K562 (cell line): ENCODE measurements around the gene ACSS1. TPM values are rescaled to one million over a fixed set of nuclear protein-coding genes. Genes with fewer than 3 reads are reported as not detected.

Experiments used
- ATAC-seq: fragments of 200-7000 bp; cut with Tn5 transposase; 3 replicates; pipeline ENCODE4 v1.9.1; 2020; ENCODE audit warnings: moderate library complexity
- BruUV-seq: library from RNA; stranded (reverse); fragments of 400-500 nt; replicated peaks from 2 replicates; lab custom pipeline; 2021; lab: Mats Ljungman, UMichigan
- CTCF ChIA-PET: fragments of 300-600 bp; formaldehyde crosslinking; extraction: SDS; loops from one replicate; lab custom pipeline; 2021; ENCODE audit warnings: low intra/inter-chr PET ratio; lab: Yijun Ruan, JAX
- POLR2A ChIA-PET: fragments of 300-600, 350-650 bp; sonication (Branson Sonifier 250); formaldehyde crosslinking; extraction: SDS; loops from one replicate; lab custom pipeline; 2021; ENCODE audit warnings: antibody characterized with exemption, inconsistent platforms; lab: Yijun Ruan, JAX
- DNase-seq, 4 experiments: peaks; one replicate each; pipeline versions ENCODE4 v3.0.0 to v3.0.0-alpha.2; 2011 to 2018; ENCODE audit warnings: low spot score in 3 of 4, mixed read lengths in 3 of 4; ENCODE audit errors: extremely low read depth in 1 of 4
- FAIRE-seq: peaks from 2 replicates; lab custom pipeline; 2011; peaks lifted over from hg19 to GRCh38; lab: Jason Lieb, UNC
- H2AFZ ChIP-seq: 2 replicates; pipeline ENCODE4 v1.6.0; 2011; ENCODE audit warnings: low read depth, low read length, control low read depth, inconsistent platforms
- H3K27ac ChIP-seq: fragments of 200-600 bp; 3 replicates; pipeline ENCODE4 v1.8.0; 2011; ENCODE audit warnings: low read depth, mild to moderate bottlenecking, control low read depth, inconsistent platforms, low read length, moderate library complexity, mixed read lengths; ENCODE audit errors: extremely low read depth
- H3K27me3 ChIP-seq, 2 experiments: fragments of 300-600 bp in 1 of 2; 2 replicates in 1 of 2; 3 replicates in 1 of 2; pipeline versions ENCODE4 v1.6.0 to v1.8.0; 2011; ENCODE audit warnings: inconsistent platforms in 2 of 2, low read length in 2 of 2, mild to moderate bottlenecking in 1 of 2, mixed read lengths in 1 of 2, moderate library complexity in 1 of 2; ENCODE audit not compliant: control insufficient read depth in 2 of 2, insufficient read depth in 2 of 2
- H3K36me3 ChIP-seq: fragments of 300-600 bp; 3 replicates; pipeline ENCODE4 v1.8.0; 2011; ENCODE audit warnings: mild to moderate bottlenecking, low read length, inconsistent platforms; ENCODE audit not compliant: control insufficient read depth, insufficient read depth
- H3K4me1 ChIP-seq, 2 experiments: fragments of 200-600 bp in 1 of 2; replicated peaks in 1 of 2; 2 replicates in 1 of 2; 3 replicates in 1 of 2; pipeline versions ENCODE4 v1.5.1 to v1.8.0; 2011; ENCODE audit warnings: inconsistent platforms in 2 of 2, low read length in 2 of 2, mild to moderate bottlenecking in 1 of 2, mixed read lengths in 1 of 2, moderate library complexity in 1 of 2; ENCODE audit not compliant: control insufficient read depth in 2 of 2, insufficient read depth in 2 of 2
- H3K4me2 ChIP-seq: 2 replicates; pipeline ENCODE4 v1.6.1; 2011; ENCODE audit warnings: low read length, control low read depth, inconsistent platforms, mixed read lengths; ENCODE audit not compliant: insufficient read depth
- H3K4me3 ChIP-seq: fragments of 200-600 bp; sonication (generic), shearing (Covaris generic); 2 replicates; pipeline ENCODE4 v1.5.1; 2016; ENCODE audit warnings: control low read depth, inconsistent platforms
- H3K79me2 ChIP-seq: fragments of 200-600 bp; 3 replicates; pipeline ENCODE4 v1.8.0; 2011; ENCODE audit warnings: low read length, inconsistent platforms; ENCODE audit not compliant: control insufficient read depth, insufficient read depth
- H3K9ac ChIP-seq, 2 experiments: 2 replicates each; pipeline versions ENCODE4 v1.6.0 to v1.6.1; 2011; ENCODE audit warnings: low read depth in 2 of 2, low read length in 2 of 2, control low read depth in 1 of 2, inconsistent platforms in 1 of 2, mild to moderate bottlenecking in 1 of 2, mixed read lengths in 1 of 2; ENCODE audit not compliant: insufficient read depth in 1 of 2
- H3K9me1 ChIP-seq: one replicate; pipeline ENCODE4 v1.6.0; 2011; ENCODE audit warnings: inconsistent platforms, mild to moderate bottlenecking, low read length, moderate library complexity; ENCODE audit not compliant: control insufficient read depth, insufficient read depth
- H3K9me3 ChIP-seq: replicated peaks from 2 replicates; pipeline ENCODE4 v1.5.1; 2011; ENCODE audit warnings: low read depth, low read length, inconsistent platforms; ENCODE audit not compliant: control insufficient read depth, insufficient read depth
- H4K20me1 ChIP-seq: replicated peaks from 2 replicates; pipeline ENCODE4 v1.6.1; 2011; ENCODE audit warnings: low read length, inconsistent platforms, mixed read lengths; ENCODE audit not compliant: control insufficient read depth, insufficient read depth
- ETV5 ChIP-seq: sonication (generic); formaldehyde crosslinking; IDR thresholded peaks from 2 replicates; pipeline ENCODE4 v1.4.0; 2020; ENCODE audit warnings: low read depth, mild to moderate bottlenecking, missing genetic modification reagents
- FOXA1 ChIP-seq: fragments of 450-650 bp; IDR thresholded peaks from 2 replicates; pipeline ENCODE4 v1.6.1; 2016; ENCODE audit warnings: mild to moderate bottlenecking, borderline replicate concordance
- NFIC ChIP-seq: fragments of 450-650 bp; IDR thresholded peaks from 2 replicates; pipeline ENCODE4 v1.6.1; 2017; ENCODE audit warnings: mild to moderate bottlenecking, inconsistent platforms
- PREB ChIP-seq: sonication (generic); formaldehyde crosslinking; IDR thresholded peaks from 2 replicates; pipeline ENCODE4 v1.8.1; 2023; ENCODE audit warnings: mild to moderate bottlenecking, missing genetic modification reagents
- ZNF316 ChIP-seq: fragments of 450-650 bp; IDR thresholded peaks from 2 replicates; pipeline ENCODE4 v1.6.1; 2016
- ZNF707 ChIP-seq: fragments of 250-450 bp; sonication (Bioruptor Pico); conservative IDR thresholded peaks from 2 replicates; pipeline ENCODE4 v1.8.0; 2022; ENCODE audit warnings: inconsistent platforms, mild to moderate bottlenecking, moderate library complexity
- WGBS: fragments of 100-300 bp; shearing (Covaris generic); methylation state at CpG from one replicate; pipeline ENCODE4 v1.1.6; 2016; ENCODE audit warnings: low coverage, mixed read lengths; ENCODE audit not compliant: insufficient coverage; ENCODE audit errors: missing lambda C conversion rate; 5-methylcytosine and 5-hydroxymethylcytosine counted together
- in situ Hi-C: fragments of 300-500 bp; cut with MboI; formaldehyde crosslinking; loops from 4 replicates; pipeline ENCODE4 v1.15.0; 2018; ENCODE audit warnings: inconsistent platforms, mixed read lengths
- intact Hi-C: fragments of 100-400 bp; cut with micrococcal nuclease; formaldehyde crosslinking; loops from 2 replicates; pipeline ENCODE4 v1.14.2; 2022
- polyA plus RNA-seq, 8 experiments: library from polyadenylated mRNA; depleted of rRNA in 4 of 8; stranded (reverse) in 5 of 8; unstranded in 3 of 8; fragments of >200 nt; fragmentation: Nextera tagmentation in 2 of 8; fragmentation: Illumina TruSeq in 1 of 8; extraction: Ambion mirVana in 2 of 8; extraction: Trizol in 1 of 8; gene quantifications; 2 replicates each; pipeline versions ENCODE4 v1.2.1 to v1.2.3, GENCODE V29; 2011 to 2014; ENCODE audit warnings: inconsistent platforms in 1 of 8, missing spikeins in 1 of 8
- total RNA-seq, 7 experiments: library from RNA; depleted of rRNA in 6 of 7; stranded (reverse); fragments of >200 nt in 6 of 7; fragmentation: Illumina TruSeq in 2 of 7; extraction: Trizol in 2 of 7; gene quantifications; 2 replicates each; pipeline versions ENCODE4 v1.2.1 to v1.2.3, GENCODE V29; 2011 to 2021; ENCODE audit warnings: low replicate concordance in 1 of 7
- TF ChIP-seq, protein P1 (sequence below): fragments of 250-450 bp; sonication (Bioruptor Pico); IDR thresholded peaks from 2 replicates; pipeline ENCODE4 v1.4.0; 2020
- TF ChIP-seq, protein P2 (sequence below), 2 experiments: fragments of 450-650 bp in 1 of 2; sonication (generic) in 1 of 2; formaldehyde crosslinking in 1 of 2; IDR thresholded peaks; 2 replicates each; pipeline versions ENCODE4 v1.7.1 to v1.9.0; 2016 to 2022; ENCODE audit warnings: inconsistent platforms in 1 of 2, mild to moderate bottlenecking in 1 of 2, missing genetic modification reagents in 1 of 2

Gene ACSS1
- total and polyA plus RNA-seq, 9 of the 15 experiments (the other 6 are each of a cell fraction or from before 2014, with no cell fraction given): 0.07 to 2.1 (median 0.27) TPM; not detected in 3

- H3K9me1 ChIP-seq: no peaks in the 10 kb centered on the region
- no peaks in the 10 kb centered on the region for H3K4me1 ChIP-seq
- H4K20me1 ChIP-seq: no peaks in the 10 kb centered on the region; the same call in 1 of the 2 replicates
- ChIA-PET POLR2A (interaction anchor here (0.7 kb wide), 1 partner anchor 1240 kb away, joined by 3 read pairs; no protein-coding TSS in a partner anchor), CTCF (no interaction called here)
- H3K4me2 ChIP-seq: no peak overlapping the region
- no peak overlapping the region for H3K9ac ChIP-seq
- peaks cover 0 to 18% of the 10 kb centered on the region in 2 experiments; a peak in 2 of 5 replicates for H3K27me3 ChIP-seq
- no peaks in the 10 kb centered on the region for H3K9me3 ChIP-seq
- H3K79me2 ChIP-seq: no peaks in the 10 kb centered on the region
- intact Hi-C loops (no loop called here), in situ Hi-C loops (no loop called here)
- DNase-seq (no peak), ATAC-seq (no peak), FAIRE-seq (no peak)
- 2% methylated on average over 11 of the region's 14 CpGs for WGBS
- H2AFZ ChIP-seq: no peak overlapping the region
- H3K27ac ChIP-seq: no peak overlapping the region
- no peaks in the 10 kb centered on the region for H3K36me3 ChIP-seq
- TF ChIP-seq, protein P1, sequence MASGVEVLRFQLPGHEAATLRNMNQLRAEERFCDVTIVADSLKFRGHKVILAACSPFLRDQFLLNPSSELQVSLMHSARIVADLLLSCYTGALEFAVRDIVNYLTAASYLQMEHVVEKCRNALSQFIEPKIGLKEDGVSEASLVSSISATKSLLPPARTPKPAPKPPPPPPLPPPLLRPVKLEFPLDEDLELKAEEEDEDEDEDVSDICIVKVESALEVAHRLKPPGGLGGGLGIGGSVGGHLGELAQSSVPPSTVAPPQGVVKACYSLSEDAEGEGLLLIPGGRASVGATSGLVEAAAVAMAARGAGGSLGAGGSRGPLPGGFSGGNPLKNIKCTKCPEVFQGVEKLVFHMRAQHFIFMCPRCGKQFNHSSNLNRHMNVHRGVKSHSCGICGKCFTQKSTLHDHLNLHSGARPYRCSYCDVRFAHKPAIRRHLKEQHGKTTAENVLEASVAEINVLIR (CRISPR knock-in tag): no peak
- TF ChIP-seq PREB (no peak), ETV5 (CRISPR knock-in tag) (no peak), FOXA1 (no peak), ZNF707 (CRISPR knock-in tag) (no peak), ZNF316 (no peak), NFIC (no peak)
- TF ChIP-seq, protein P2, sequence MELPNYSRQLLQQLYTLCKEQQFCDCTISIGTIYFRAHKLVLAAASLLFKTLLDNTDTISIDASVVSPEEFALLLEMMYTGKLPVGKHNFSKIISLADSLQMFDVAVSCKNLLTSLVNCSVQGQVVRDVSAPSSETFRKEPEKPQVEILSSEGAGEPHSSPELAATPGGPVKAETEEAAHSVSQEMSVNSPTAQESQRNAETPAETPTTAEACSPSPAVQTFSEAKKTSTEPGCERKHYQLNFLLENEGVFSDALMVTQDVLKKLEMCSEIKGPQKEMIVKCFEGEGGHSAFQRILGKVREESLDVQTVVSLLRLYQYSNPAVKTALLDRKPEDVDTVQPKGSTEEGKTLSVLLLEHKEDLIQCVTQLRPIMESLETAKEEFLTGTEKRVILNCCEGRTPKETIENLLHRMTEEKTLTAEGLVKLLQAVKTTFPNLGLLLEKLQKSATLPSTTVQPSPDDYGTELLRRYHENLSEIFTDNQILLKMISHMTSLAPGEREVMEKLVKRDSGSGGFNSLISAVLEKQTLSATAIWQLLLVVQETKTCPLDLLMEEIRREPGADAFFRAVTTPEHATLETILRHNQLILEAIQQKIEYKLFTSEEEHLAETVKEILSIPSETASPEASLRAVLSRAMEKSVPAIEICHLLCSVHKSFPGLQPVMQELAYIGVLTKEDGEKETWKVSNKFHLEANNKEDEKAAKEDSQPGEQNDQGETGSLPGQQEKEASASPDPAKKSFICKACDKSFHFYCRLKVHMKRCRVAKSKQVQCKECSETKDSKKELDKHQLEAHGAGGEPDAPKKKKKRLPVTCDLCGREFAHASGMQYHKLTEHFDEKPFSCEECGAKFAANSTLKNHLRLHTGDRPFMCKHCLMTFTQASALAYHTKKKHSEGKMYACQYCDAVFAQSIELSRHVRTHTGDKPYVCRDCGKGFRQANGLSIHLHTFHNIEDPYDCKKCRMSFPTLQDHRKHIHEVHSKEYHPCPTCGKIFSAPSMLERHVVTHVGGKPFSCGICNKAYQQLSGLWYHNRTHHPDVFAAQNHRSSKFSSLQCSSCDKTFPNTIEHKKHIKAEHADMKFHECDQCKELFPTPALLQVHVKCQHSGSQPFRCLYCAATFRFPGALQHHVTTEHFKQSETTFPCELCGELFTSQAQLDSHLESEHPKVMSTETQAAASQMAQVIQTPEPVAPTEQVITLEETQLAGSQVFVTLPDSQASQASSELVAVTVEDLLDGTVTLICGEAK (IDR thresholded peaks at IDR 0.05): no peak
- TF ChIP-seq, protein P2 (CRISPR knock-in tag; IDR thresholded peaks at IDR 0.05): no peak
- no peak overlapping the region for H3K4me3 ChIP-seq
- no TSS peak for BruUV-seq
Observed at GRCh38 chr20:25025091-25025861, 32.7 kb downstream of the ACSS1 start.
